HG03520 (cell line): ENCODE results near the gene NMNAT2.
A peak's percentile ranks its signal among the peaks of the same experiment; 100 is the strongest.
"Not testable (repeated sequence)": the region's sequence is repeated elsewhere in the genome, so short reads cannot be mapped to it uniquely, and the experiment has no call there.

Experiments
- ATAC-seq: cut with Tn5 transposase; IDR thresholded peaks from one replicate; pipeline ENCODE4 v1.9.1; 2021; ENCODE audit warnings: mild to moderate bottlenecking, moderate library complexity; ENCODE audit not compliant: unreplicated experiment

NMNAT2 gene

DNA sequence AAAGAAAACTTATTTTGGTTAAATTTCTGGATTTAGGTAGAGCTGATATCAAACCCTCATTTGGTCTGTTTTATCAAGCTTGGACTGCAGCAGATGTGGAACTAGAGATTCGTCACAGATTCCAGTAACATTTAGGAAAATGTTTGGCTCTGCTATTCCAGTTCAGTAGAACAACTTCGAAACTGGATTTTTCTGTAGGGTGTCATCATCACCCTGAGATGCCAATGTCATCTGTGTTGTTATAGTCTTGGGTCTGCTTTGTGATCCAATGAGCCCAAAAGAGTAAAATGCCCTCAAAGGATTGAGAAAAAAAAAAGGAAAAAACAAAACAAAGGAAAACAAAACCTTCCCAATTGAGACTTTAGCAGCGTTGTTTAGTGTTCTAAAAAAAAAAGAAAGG lies 176.7 kb downstream of the NMNAT2 start:
- ATAC-seq: no peak

DNA sequence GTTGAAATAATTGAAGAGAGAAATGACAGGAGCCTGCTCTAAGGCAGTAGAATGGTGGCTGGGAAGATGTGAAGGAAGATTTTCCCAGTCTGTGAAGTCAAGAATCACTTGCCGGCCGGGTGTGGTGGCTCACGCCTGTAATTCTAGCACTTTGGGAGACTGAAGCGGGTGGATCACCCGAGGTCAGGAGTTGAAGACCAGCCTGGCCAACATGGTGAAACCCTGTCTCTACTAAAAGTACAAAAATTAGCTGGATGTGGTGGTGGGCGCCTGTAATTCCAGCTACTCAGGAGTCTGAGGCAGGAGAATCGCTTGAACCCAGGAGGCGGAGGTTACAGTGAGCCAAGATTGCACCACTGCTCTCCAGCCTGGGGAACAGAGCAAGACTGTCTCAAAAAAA lies 177.3 kb downstream of the NMNAT2 start:
- not testable (repeated sequence) for ATAC-seq

DNA sequence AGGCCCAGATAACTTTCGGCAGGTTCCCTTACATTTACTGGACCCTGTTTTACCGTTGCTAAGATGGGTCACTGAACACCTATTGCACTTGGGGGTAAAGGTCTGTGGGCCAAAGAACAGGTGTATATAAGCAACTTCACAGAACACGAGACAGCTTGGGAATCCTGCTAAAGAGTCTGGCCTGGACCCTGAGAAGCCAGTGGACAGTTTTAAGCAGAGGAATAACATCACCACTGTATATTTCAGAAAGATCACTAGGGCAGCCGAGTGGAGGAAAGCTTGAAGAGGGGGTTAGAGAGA lies 177.7 kb downstream of the NMNAT2 start:
- no peak for ATAC-seq

DNA sequence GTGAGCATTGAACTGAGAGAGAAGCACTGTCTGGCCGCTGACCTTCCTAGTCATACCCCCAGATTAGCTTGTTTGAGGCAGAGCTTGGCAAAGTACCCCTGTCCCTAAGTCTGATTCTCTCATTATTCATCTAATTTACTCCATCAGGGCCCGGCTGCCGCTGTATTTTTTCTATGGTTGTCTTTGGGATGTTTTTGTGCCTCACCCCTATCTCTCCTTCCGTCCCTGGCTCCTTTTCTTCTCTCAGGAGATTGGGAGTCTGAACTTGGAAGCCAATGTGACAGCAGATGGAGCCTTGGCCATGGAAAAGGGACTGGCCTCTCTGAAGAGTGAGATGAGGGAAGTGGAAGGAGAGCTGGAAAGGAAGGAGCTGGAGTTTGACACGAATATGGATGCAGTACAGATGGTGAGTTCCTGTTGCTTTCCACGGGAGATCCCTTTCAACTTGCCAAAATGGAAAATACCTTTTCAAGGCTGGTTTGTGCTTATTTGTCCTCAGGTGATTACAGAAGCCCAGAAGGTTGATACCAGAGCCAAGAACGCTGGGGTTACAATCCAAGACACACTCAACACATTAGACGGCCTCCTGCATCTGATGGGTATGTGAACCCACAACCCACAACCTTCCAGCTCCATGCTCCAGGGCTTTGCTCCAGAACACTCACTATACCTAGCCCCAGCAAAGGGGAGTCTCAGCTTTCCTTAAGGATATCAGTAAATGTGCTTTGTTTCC lies 178.2 kb downstream of the NMNAT2 start:
- no peak for ATAC-seq

DNA sequence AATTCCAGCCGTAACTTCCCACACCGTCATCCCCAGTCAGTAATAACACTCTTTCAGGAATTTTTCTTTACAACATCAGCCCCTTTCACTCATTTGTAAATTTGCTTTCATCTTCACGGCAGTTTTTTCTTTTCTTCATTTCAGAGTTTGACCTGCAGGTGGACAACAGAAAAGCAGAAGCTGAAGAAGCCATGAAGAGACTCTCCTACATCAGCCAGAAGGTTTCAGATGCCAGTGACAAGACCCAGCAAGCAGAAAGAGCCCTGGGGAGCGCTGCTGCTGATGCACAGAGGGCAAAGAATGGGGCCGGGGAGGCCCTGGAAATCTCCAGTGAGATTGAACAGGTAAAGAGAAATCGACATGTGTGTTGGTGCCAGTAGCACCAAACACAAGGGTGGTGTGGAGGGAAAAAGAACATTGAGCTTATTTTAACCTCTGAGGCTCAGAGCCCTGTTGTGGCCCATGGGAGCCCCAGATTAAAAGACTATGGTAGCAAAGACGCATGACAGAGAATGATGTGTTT lies 178.9 kb downstream of the NMNAT2 start:
- ATAC-seq: no peak

DNA sequence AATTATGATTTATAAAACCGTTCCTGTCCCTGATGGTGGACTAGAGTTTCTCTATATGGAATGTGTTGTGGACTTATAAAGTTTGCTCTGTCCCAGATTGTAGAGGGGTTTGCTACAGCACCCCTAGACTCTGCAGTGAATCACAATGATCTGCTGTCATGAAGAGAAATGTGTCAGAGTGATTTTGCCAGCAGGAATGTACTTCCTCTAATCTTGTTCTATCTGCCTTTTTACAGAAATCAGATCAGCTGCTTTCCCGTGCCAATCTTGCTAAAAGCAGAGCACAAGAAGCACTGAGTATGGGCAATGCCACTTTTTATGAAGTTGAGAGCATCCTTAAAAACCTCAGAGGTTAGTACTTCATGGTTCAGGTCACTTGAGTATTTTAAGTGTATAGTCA lies 180.1 kb downstream of the NMNAT2 start:
- ATAC-seq: no peak

DNA sequence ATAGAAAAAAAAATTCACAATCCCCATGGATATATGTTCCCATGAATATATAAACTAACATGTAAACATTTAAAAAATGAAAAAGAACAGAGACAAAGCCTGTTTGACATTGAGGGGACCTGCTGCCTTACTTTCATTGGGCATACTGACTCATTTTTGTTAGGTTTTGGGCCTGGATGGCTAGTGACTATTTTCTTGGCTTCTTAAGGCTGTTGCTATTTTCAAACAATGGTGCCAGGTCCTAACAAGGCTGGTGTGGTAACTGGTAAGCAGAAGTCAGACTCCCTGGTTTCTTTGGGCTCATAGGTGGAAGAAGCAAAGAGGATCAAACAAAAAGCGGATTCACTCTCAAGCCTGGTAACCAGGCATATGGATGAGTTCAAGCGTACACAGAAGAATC lies 181.1 kb downstream of the NMNAT2 start:
- no peak for ATAC-seq

DNA sequence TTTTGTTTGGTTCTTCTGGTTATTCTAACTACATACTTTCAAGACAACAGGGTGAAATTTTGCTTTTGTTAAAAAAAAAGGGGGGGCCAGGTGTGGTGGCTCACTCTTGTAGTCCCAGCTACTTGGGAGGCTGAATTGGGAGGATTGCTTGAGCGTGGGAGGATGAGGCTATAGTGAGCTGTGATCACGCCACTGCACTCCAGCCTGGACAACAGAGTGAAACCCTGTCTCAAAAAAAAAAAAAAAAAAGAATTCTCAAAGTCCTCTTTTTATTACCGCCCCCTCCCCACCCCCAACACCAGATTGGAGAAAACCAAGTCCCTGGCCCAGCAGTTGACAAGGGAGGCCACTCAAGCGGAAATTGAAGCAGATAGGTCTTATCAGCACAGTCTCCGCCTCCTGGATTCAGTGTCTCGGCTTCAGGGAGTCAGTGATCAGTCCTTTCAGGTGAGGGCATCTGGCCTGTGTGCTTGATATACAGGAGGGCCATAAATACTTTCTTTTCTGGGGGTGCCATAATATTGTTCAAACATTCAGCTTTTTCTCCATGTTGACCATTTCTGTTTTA lies 181.9 kb downstream of the NMNAT2 start:
- ATAC-seq: no peak

DNA sequence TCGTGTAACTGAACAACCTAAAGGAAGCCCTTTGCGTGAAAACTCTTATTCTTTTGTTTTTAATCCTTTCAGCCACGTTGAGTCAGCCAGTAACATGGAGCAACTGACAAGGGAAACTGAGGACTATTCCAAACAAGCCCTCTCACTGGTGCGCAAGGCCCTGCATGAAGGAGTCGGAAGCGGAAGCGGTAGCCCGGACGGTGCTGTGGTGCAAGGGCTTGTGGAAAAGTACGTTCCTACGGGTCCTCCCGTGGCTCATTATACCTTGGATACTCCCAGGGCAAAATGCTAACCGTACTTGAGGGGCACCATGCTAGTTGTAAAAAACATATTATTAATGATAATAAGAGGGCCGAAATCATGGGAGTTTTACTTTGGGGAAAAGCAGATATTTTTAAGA lies 182.7 kb downstream of the NMNAT2 start:
- ATAC-seq: no peak

DNA sequence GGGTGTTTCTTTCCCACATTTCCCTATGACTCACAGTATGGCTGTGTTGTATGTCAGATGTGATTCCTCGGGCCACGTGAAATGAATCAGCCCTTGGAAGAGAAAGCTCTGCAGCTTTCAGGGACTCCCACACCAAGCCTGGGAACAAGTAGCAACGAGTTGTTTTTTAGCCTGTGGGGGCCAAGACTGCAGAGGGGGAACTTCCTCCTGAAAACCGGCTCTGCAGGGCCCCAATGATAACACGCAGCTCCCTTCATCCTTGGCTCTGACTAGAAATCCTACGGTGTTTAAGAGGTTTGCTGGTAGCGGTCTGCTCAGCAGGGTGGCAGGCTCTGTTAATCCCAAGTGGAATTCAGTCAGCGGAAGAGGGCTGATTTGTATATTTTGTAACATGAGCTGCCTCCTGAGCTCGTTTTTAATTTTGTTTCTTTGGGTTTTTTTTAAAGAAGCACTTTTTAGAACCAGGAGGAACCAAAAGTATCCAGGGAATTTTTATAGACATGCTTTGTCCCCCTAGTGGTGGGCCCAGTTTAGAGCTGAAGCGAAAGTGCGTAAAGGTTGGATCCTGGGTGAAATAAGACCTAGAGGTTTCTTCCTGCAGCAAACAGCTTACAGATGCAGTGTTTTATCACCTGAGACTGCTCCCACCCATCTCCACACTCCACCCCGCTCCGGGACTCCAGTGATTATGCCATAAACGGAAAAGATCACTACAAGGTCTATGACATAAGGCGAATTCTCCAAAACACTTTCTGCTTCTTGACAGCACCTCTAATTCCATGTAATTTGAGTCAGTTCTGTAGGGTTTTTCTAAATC lies 183.3 kb downstream of the NMNAT2 start:
- ATAC-seq: no peak

DNA sequence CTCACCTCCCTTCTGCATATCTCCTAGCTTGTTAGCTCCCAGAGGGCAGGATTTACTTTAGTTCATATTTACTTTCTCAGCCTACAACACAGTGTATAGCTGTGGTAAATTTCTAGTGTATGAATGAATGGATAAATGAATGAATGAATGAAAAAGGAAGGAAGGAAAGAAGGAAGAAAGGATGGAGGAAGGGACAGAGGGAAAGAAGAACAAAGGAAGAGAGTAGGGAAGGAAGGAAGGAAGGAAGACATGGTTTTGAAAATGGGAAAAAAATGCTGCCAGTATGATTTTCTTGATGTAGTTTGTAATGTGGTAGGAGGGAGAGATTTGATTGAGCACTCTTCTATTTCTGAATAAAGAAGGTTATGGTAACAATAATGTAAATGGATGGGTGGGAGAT lies 185.1 kb downstream of the NMNAT2 start:
- no peak for ATAC-seq

DNA sequence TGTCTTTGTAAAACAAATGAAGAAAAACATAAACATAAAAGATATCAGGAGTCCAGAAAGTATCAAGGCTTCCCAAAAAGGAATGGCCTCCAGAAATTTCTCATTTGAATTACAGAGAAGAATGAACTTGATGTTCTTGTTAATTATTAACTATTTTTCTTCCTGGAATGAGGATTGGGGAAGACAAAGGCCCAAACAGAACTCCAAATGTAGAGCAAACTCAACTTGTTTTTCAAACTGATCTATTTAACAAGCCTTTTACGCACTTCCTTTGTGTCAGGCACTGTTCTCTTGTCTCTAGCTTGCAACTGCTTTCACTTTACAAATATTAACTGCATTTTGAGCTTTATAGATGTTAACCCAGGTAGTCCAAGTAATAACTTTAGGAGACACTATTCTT lies 186.6 kb downstream of the NMNAT2 start:
- no peak for ATAC-seq

DNA sequence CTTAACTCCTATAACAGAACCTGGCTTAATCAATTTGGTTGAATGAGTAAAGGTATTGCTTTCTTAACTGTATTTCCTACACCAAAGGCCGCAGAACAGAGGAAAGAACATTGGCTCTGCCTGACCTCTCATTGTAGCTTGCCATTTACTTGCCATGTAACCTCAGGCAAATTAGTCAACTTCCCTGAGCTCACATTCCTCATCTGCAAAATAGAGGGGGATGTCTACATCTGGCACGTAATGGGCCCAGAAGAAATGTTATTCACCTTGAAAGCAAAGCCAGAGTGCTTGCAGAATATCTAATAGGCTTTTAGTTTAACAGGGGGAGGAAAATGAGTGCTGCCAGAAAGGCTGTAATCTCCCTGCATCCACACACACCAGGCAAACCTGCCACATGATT lies 187.8 kb downstream of the NMNAT2 start:
- no peak for ATAC-seq

DNA sequence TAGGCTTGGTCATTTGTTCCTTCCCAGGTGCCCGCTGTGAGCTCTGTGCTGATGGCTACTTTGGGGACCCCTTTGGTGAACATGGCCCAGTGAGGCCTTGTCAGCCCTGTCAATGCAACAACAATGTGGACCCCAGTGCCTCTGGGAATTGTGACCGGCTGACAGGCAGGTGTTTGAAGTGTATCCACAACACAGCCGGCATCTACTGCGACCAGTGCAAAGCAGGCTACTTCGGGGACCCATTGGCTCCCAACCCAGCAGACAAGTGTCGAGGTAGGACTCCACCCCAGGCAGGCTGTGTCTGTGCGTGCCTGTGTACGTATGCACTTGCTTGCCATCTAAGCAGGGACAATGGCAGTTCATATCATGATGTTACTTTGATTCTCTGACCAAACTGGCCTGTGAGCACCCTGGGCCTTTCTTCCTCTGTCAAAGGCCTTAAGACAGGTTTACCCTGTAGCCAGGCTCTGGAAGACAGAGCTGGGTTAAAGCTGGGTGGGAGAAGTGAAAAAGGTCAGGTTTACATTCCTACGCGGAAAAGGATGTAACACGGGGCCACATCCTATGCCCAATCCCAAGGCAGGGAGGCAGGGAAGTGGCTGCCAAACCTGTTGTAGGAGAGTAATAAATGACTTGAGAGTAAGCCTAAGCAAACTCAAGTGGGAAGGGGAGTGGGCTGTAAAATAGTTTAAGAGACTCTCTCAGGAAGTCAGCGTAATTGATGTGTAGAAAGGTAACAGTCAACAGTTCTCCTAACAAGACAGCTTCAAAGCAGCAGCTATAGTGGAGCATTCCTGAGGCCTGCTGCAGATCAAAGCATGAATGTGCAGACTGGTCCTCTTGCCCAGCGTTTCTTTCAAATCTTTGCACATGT lies 189.6 kb downstream of the NMNAT2 start:
- ATAC-seq: no peak

DNA sequence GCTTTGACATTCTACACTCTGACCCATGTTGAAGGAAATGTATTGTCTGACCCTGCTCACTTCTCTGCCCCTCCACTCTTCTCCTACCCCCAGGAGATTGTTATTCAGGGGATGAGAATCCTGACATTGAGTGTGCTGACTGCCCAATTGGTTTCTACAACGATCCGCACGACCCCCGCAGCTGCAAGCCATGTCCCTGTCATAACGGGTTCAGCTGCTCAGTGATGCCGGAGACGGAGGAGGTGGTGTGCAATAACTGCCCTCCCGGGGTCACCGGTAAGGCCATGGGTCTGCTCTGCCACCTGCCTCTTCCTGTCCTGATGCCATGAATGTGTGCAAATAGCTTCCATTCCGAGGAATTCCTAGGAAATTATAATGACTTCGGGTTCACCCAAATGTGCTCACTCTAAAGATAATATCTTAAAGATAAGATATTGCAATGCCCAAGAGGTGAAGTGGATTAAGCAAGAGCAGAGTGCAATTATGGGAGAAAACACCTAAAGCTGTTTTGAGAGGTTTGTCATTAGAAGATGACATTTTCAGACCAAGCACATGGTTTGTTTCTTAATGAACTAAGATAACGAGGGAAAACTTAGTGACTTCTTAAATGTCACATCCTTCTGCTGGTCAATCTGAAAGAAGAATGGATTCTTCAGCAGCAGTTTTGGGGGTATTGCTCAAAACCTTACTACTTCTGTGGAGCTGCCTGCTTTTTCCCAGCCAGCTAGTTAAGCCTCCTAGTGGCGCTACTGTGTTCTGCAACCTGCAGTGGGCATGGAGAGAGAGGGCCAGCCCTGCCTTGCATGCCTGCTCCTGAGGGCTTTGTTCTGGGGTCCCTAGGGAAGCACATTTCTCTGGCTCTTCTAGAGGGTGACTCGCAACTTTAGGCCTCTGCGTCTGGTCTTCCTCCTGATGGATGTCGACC lies 190.5 kb downstream of the NMNAT2 start:
- peak; percentile 60 for ATAC-seq

DNA sequence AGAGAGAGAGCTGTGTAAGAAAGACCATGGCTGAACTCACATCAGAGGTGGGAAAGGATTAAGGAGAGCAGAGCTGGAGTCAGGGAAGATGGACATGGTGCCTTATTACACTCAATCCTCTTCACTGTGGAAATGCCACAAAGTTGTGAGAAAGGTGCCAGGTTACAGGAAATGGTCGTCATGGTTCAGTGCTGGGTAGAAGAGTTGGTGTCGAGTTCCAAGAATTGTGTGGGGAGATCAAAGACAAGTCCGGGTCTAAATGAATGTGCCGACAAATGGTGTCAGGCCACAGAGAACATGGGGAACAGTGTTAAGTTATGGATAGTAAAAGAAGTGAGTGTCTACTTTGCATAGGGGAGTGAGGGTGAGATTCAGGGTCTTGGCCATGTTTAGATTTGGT lies 191.2 kb downstream of the NMNAT2 start:
- no peak for ATAC-seq

DNA sequence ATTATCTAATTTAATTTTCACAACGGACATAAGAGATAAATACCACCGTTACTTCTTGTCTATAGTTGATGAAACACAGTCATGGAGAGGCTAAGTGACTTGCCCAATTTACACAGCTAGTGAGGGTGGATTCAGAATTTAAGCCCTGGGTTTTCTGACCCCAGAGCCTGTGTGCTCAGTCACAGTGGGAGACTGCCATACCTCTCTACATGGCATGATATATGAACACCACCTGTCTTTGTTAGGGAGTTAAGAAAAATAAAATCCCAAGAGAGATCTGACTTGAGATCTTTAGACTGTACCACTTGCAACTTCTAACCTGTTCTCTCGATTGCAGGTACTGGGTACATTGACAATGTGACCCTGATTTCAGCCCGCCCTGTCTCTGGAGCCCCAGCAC lies 191.8 kb downstream of the NMNAT2 start:
- ATAC-seq: no peak

DNA sequence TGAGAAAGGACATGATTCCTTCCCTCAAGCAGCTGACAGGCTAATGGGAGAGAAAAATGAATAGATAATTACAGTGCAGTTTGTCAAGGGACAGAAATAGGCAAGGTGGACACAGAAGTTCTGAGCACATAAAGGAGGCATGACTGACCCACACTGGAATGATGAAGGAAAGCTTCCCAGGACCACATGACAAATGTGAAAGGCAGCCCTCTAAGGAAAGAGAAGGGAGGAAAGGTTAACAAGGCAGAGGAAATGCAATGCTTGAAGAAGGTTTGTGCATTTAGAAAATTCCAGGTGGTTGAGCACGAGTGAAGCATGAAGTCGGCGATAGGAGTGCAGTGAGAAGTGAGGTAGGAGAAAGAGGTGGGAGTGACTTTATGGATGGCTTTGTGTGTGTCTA lies 194.7 kb downstream of the NMNAT2 start:
- ATAC-seq: no peak

DNA sequence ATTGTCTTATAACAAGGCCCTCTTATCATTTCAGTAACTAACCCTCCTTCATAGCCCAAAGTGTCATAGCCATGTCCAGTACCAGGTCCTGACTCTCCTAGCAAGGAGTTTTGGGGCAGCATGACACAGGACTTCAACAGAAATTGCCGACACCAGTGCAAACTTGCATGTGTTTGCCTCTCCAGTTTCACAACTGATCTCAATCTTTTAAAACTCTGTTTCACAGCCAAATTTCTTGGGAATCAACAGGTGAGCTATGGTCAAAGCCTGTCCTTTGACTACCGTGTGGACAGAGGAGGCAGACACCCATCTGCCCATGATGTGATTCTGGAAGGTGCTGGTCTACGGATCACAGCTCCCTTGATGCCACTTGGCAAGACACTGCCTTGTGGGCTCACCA lies 195.3 kb downstream of the NMNAT2 start:
- no peak for ATAC-seq

DNA sequence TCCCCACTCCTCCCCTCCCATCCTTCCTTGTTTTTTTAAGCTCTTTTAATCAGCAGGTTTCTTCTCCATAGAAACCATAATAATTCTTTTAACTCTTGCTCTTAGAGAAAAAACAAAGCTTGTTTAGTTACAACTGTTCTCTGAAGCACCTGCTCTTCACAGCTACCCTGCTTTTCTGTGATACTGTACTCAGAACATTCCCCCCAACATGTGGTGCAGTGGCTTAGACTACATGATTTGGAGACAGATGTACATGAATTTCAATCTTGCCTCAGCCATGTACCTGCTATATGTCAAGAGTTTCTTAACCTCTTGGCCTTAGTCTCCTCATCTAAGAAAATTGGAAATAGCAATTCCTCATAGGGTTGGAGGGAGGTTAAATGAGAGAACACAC lies 198.6 kb downstream of the NMNAT2 start:
- ATAC-seq: no peak
